ENCODE results near the gene CRTC2.
A peak's percentile ranks its signal among the peaks of the same experiment; 100 is the strongest.

Gene CRTC2

DNA sequence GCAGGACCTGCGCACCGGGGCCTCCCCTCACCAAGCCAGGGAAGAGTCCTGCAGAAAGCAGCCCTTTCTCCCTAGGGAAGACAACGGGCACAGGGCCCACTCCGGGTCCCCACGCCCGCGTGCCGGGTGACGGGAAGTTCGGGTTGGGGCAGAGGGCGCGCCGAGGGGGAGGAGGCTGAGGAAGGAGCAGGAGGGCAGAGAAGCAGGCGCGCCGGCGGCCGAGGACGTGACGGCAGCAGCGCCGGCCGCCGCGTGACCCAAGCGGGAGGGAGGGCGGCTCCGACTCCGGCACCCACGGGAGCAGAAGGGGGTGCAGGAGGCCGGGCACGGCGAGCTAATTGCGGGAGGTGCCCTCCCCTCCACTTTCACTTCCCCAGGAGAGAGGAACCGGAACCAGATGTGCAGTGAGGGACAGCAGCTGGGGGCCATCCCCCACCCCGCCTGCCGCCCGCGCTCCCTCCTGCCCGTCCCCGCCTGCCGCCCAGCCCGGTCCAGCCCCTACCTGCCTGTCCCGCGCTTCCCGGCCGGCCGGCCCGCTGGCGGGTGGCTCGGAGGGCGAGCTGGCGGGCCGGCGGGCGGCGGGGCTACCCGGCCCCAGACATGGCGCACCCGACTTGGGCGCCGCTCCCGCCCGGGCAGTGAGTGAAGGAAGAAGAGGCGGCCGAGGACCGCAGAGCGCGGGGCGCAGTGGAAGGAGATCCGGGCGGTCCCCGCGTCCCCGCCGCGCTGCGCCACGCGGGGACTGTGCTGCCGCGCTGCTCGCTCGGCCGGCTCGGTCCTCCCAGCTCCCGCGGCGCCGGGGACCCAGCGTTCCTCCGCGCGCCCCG, 12.4 kb downstream of the CRTC2 start:
- peaks cover 18% of the 10 kb centered on the region for H3K4me1 ChIP-seq (ENCODE audit: insufficient read depth, low read length, severe bottlenecking)
- no peak overlapping the region for H2AFZ ChIP-seq (ENCODE audit: low read length)
- peaks cover 4% of the 10 kb centered on the region; the same call in 1 of the 2 replicates for H3F3A ChIP-seq (ENCODE audit: insufficient read depth, low read length)
- H3K79me2 ChIP-seq (ENCODE audit: insufficient read depth, low read length) = peaks cover 7% of the 10 kb centered on the region; the same call in 1 of the 2 replicates
- H3K4me2 ChIP-seq (ENCODE audit: low read length) = peak overlapping the region; percentile 86
- peak overlapping the region; percentile 82 for H3K4me3 ChIP-seq (ENCODE audit: low read depth, low read length, poor library complexity, severe bottlenecking)
- no peaks in the 10 kb centered on the region for H4K20me1 ChIP-seq (ENCODE audit: insufficient read depth, low read length)
- H3K9ac ChIP-seq (ENCODE audit: low read length) = peak overlapping the region; percentile 96
- peak overlapping the region; percentile 89 for H3K27ac ChIP-seq (ENCODE audit: low read depth, low read length, poor library complexity, severe bottlenecking)
- no peak for TF ChIP-seq EZH2 (IDR thresholded peaks at IDR 0.05; ENCODE audit: borderline replicate concordance, low read length)
- TF ChIP-seq, protein P1, sequence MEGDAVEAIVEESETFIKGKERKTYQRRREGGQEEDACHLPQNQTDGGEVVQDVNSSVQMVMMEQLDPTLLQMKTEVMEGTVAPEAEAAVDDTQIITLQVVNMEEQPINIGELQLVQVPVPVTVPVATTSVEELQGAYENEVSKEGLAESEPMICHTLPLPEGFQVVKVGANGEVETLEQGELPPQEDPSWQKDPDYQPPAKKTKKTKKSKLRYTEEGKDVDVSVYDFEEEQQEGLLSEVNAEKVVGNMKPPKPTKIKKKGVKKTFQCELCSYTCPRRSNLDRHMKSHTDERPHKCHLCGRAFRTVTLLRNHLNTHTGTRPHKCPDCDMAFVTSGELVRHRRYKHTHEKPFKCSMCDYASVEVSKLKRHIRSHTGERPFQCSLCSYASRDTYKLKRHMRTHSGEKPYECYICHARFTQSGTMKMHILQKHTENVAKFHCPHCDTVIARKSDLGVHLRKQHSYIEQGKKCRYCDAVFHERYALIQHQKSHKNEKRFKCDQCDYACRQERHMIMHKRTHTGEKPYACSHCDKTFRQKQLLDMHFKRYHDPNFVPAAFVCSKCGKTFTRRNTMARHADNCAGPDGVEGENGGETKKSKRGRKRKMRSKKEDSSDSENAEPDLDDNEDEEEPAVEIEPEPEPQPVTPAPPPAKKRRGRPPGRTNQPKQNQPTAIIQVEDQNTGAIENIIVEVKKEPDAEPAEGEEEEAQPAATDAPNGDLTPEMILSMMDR (IDR thresholded peaks at IDR 0.05; ENCODE audit: low read length) = no peak
- peaks cover 56% of the 10 kb centered on the region for H3K36me3 ChIP-seq (ENCODE audit: insufficient read depth, low read length)
- no peaks in the 10 kb centered on the region for H3K9me3 ChIP-seq (ENCODE audit: low read length)
- H3K9me2 ChIP-seq (ENCODE audit: low read depth, low read length) = no peaks in the 10 kb centered on the region
- H3K27me3 ChIP-seq (ENCODE audit: insufficient read depth, low read length) = no peaks in the 10 kb centered on the region

DNA sequence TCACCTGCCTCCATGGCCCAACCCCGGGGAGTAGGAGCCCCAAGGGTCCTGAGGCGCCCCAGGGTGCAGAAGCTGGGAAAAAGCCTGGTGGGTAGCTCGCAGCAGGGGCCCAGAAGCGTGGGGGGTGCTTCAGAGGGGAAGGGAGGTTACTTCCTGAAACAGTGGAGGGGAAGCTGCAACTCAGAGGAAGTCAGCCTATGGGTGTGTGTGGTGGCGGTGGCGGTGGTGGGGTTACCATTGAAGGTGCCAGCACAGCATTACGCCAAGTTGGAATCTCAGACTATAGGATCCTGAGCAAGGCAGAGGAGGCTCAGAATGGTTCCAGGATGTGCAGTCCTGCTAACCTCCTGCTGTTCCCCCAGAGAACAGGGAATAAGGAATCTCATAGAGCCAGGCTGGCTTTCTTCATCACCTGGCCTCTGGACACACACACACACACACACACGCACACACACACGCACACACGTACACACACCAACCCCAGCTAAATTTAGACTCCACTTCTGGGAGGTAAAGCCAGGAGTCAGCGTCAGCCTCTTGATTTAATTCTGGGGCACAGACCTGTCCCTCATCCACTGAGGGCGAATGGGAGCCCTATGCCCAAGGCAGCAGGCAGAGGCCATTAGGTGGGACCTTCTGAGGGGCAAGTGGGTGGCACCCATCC, 13.1 kb downstream of the CRTC2 start:
- Histone ChIP-seq H3K9ac (ENCODE audit: low read length) (peak overlapping the region; percentile 96), H3K27me3 (ENCODE audit: insufficient read depth, low read length) (no peaks in the 10 kb centered on the region), H3F3A (ENCODE audit: insufficient read depth, low read length) (peaks cover 4% of the 10 kb centered on the region; the same call in 1 of the 2 replicates), H3K9me3 (ENCODE audit: low read length) (no peaks in the 10 kb centered on the region), H3K36me3 (ENCODE audit: insufficient read depth, low read length) (peaks cover 56% of the 10 kb centered on the region), H3K4me1 (ENCODE audit: insufficient read depth, low read length, severe bottlenecking) (peaks cover 18% of the 10 kb centered on the region), H4K20me1 (ENCODE audit: insufficient read depth, low read length) (no peaks in the 10 kb centered on the region), H3K27ac (ENCODE audit: low read depth, low read length, poor library complexity, severe bottlenecking) (peak overlapping the region; percentile 89), H2AFZ (ENCODE audit: low read length) (no peak overlapping the region), H3K4me3 (ENCODE audit: low read depth, low read length, poor library complexity, severe bottlenecking) (peak overlapping the region; percentile 82), H3K4me2 (ENCODE audit: low read length) (peak overlapping the region; percentile 86), H3K9me2 (ENCODE audit: low read depth, low read length) (no peaks in the 10 kb centered on the region), H3K79me2 (ENCODE audit: insufficient read depth, low read length) (peaks cover 7% of the 10 kb centered on the region; the same call in 1 of the 2 replicates)
- TF ChIP-seq EZH2 (IDR thresholded peaks at IDR 0.05; ENCODE audit: borderline replicate concordance, low read length) = no peak
- TF ChIP-seq, protein P1 (IDR thresholded peaks at IDR 0.05; ENCODE audit: low read length) = no peak

DNA sequence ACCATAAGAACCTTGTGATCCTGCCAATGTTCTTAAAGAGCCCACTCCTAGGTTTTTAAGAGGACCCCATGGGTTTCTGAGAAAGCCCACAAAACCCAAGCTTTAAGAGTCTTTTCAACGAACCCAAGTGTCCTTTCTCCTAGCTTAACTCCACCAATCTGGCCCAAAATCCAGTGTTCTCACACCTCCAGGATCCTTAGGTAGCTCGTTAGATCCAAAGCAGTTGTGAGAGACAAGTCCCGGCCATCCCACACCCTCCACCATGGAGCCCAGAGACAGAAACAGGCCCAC, 13.6 kb downstream of the CRTC2 start:
- Histone ChIP-seq H3F3A (ENCODE audit: insufficient read depth, low read length) (peaks cover 4% of the 10 kb centered on the region; the same call in 1 of the 2 replicates), H3K9ac (ENCODE audit: low read length) (peak overlapping the region; percentile 96), H3K4me2 (ENCODE audit: low read length) (peak overlapping the region; percentile 86), H3K9me3 (ENCODE audit: low read length) (no peaks in the 10 kb centered on the region), H3K27ac (ENCODE audit: low read depth, low read length, poor library complexity, severe bottlenecking) (peak overlapping the region; percentile 89), H3K4me1 (ENCODE audit: insufficient read depth, low read length, severe bottlenecking) (peaks cover 18% of the 10 kb centered on the region), H3K36me3 (ENCODE audit: insufficient read depth, low read length) (peaks cover 56% of the 10 kb centered on the region), H3K9me2 (ENCODE audit: low read depth, low read length) (no peaks in the 10 kb centered on the region), H4K20me1 (ENCODE audit: insufficient read depth, low read length) (no peaks in the 10 kb centered on the region), H2AFZ (ENCODE audit: low read length) (no peak overlapping the region), H3K79me2 (ENCODE audit: insufficient read depth, low read length) (peaks cover 7% of the 10 kb centered on the region; the same call in 1 of the 2 replicates), H3K4me3 (ENCODE audit: low read depth, low read length, poor library complexity, severe bottlenecking) (peak overlapping the region; percentile 82), H3K27me3 (ENCODE audit: insufficient read depth, low read length) (no peaks in the 10 kb centered on the region)
- TF ChIP-seq, protein P1 (IDR thresholded peaks at IDR 0.05; ENCODE audit: low read length) = no peak
- TF ChIP-seq EZH2 (IDR thresholded peaks at IDR 0.05; ENCODE audit: borderline replicate concordance, low read length) = no peak
